Measurements from ENCODE around the gene KHDC1L. TPM values are rescaled to one million over a fixed set of nuclear protein-coding genes. Genes with fewer than 3 reads are reported as not detected.

The KHDC1L gene
- total and polyA plus RNA-seq, 2 donors: 1.4 to 2.8 TPM

DNA sequence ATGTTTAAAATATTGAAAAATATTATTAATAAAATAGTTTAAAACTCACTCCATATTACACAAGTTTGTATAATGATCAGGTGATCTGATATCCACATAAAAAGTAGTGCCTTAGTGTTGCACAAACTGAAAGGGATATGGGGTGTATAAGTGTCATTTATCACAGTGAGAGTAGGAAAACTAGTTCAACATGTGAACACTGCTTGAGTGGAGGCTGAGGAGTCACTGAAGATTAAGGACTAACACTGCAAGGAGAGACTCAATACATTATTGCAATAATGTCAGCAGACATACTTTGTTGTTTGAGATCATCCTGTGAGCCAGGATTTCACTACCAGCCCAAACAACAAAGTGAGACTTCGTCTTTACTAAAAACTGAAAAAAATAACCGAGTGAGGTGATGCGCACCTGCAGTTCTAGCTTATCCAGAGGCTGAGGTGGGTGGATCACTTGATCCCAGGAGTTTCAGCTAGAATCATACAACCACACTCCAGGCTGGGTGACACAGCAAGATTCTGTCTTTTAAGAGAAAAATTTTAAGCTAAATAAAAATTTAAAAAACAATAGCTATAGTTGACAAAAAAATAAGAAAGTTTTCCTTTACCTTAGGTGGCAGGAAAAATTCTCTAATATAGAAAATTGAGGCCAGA lies 2.4 kb upstream of the KHDC1L start:
- H3K4me3 ChIP-seq (ENCODE audit: low read length in 2 of 2): no peak overlapping the region
- H3K4me1 ChIP-seq (ENCODE audit: control insufficient read depth in 2 of 2, insufficient read depth in 2 of 2, low read length in 2 of 2): no peaks in the 10 kb centered on the region
- 95% methylated on average over 3 of the region's 3 CpGs for WGBS
- no peak overlapping the region for H3K27ac ChIP-seq (ENCODE audit: low read depth in 1 of 2, low read length in 1 of 2)
- no peaks in the 10 kb centered on the region for H3K27me3 ChIP-seq (ENCODE audit: control insufficient read depth in 2 of 2, insufficient read depth in 1 of 2, low read length in 1 of 2)
- H3K36me3 ChIP-seq (ENCODE audit: control insufficient read depth in 2 of 2, insufficient read depth in 2 of 2, low read length in 1 of 2): no peaks in the 10 kb centered on the region
- no peaks in the 10 kb centered on the region for H3K9me3 ChIP-seq (ENCODE audit: control insufficient read depth in 2 of 2, insufficient read depth in 1 of 2, low read length in 1 of 2)
- no peak for DNase-seq (ENCODE audit: low read depth in 6 of 9, low spot score in 9 of 9)

- DNase-seq (ENCODE audit: low read depth in 6 of 9, low spot score in 9 of 9): no peak
- Histone ChIP-seq H3K27ac (ENCODE audit: low read depth in 1 of 2, low read length in 1 of 2) (no peak overlapping the region), H3K4me3 (ENCODE audit: low read length in 2 of 2) (no peak overlapping the region), H3K9me3 (ENCODE audit: control insufficient read depth in 2 of 2, insufficient read depth in 1 of 2, low read length in 1 of 2) (no peaks in the 10 kb centered on the region), H3K4me1 (ENCODE audit: control insufficient read depth in 2 of 2, insufficient read depth in 2 of 2, low read length in 2 of 2) (no peaks in the 10 kb centered on the region), H3K27me3 (ENCODE audit: control insufficient read depth in 2 of 2, insufficient read depth in 1 of 2, low read length in 1 of 2) (no peaks in the 10 kb centered on the region), H3K36me3 (ENCODE audit: control insufficient read depth in 2 of 2, insufficient read depth in 2 of 2, low read length in 1 of 2) (no peaks in the 10 kb centered on the region)
- 96% methylated on average over 2 of the region's 2 CpGs for WGBS
These were observed 8.4 kb downstream of the KHDC1L start for GRCh38 chr6:73216859-73217258.

DNA sequence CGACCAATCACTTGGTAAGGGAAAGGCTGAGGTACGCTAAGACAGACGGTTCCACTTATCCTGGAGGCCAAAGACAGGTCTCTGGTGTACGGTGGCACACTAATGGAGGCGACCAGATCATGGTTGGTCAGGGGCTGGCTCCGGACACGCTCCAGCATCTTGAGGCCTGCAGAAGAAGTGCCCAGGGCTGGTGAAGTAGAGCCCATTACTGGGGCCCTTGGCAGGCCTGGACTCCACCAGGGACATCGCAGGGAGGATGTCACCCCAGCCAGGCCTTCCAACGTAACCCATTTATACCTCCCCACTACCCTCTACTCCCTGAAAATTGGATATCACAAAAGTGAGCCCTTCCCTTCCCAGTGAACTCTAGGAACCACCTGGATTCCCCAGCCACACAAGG lies 16.2 kb downstream of the KHDC1L start:
- Histone ChIP-seq H3K4me1 (ENCODE audit: control insufficient read depth in 2 of 2, insufficient read depth in 2 of 2, low read length in 2 of 2) (no peaks in the 10 kb centered on the region), H3K27me3 (ENCODE audit: control insufficient read depth in 2 of 2, insufficient read depth in 1 of 2, low read length in 1 of 2) (no peaks in the 10 kb centered on the region), H3K27ac (ENCODE audit: low read depth in 1 of 2, low read length in 1 of 2) (no peak overlapping the region), H3K4me3 (ENCODE audit: low read length in 2 of 2) (no peak overlapping the region), H3K36me3 (ENCODE audit: control insufficient read depth in 2 of 2, insufficient read depth in 2 of 2, low read length in 1 of 2) (no peaks in the 10 kb centered on the region), H3K9me3 (ENCODE audit: control insufficient read depth in 2 of 2, insufficient read depth in 1 of 2, low read length in 1 of 2) (no peaks in the 10 kb centered on the region)
- DNase-seq (ENCODE audit: low read depth in 6 of 9, low spot score in 9 of 9): no peak
- 79% methylated on average over 9 of the region's 9 CpGs for WGBS

DNA sequence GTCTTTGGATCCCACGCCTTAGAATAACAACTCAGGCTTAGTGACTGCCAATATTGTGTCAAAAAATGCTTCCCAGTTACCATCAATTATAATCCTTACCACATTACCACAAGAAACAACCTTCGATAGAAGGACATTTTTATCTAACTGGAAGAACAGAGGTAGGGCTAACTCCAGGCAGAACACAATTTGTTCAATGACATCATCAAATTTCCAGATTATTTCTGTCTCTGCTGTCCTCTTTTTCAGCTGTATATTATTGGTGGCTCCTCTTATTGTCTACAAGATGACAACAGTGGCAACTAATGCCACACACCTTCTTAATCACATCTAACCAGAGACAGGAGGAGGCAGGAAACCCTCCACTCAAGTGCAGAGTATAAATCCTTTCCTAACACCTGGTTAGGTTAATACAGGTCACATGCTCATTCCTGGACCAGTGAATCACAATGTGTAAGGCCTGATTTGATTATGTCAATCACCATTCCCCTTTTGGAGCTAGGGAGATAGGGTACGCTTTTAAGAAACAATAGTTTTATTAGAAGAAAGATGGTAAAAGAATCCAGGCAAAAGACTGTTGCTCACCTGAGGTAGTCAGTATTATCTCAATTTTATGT lies 18.0 kb downstream of the KHDC1L start:
- no peak overlapping the region for H3K27ac ChIP-seq (ENCODE audit: low read depth in 1 of 2, low read length in 1 of 2)
- DNase-seq (ENCODE audit: low read depth in 6 of 9, low spot score in 9 of 9): no peak
- H3K36me3 ChIP-seq (ENCODE audit: control insufficient read depth in 2 of 2, insufficient read depth in 2 of 2, low read length in 1 of 2): no peaks in the 10 kb centered on the region
- no peaks in the 10 kb centered on the region for H3K4me1 ChIP-seq (ENCODE audit: control insufficient read depth in 2 of 2, insufficient read depth in 2 of 2, low read length in 2 of 2)
- no peaks in the 10 kb centered on the region for H3K27me3 ChIP-seq (ENCODE audit: control insufficient read depth in 2 of 2, insufficient read depth in 1 of 2, low read length in 1 of 2)
- WGBS: 94% methylated on average over 3 of the region's 3 CpGs
- no peak overlapping the region for H3K4me3 ChIP-seq (ENCODE audit: low read length in 2 of 2)
- no peaks in the 10 kb centered on the region for H3K9me3 ChIP-seq (ENCODE audit: control insufficient read depth in 2 of 2, insufficient read depth in 1 of 2, low read length in 1 of 2)

- Histone ChIP-seq H3K36me3 (ENCODE audit: control insufficient read depth in 2 of 2, insufficient read depth in 2 of 2, low read length in 1 of 2) (no peaks in the 10 kb centered on the region), H3K9me3 (ENCODE audit: control insufficient read depth in 2 of 2, insufficient read depth in 1 of 2, low read length in 1 of 2) (no peaks in the 10 kb centered on the region), H3K4me3 (ENCODE audit: low read length in 2 of 2) (no peak overlapping the region), H3K27ac (ENCODE audit: low read depth in 1 of 2, low read length in 1 of 2) (no peak overlapping the region), H3K4me1 (ENCODE audit: control insufficient read depth in 2 of 2, insufficient read depth in 2 of 2, low read length in 2 of 2) (no peaks in the 10 kb centered on the region), H3K27me3 (ENCODE audit: control insufficient read depth in 2 of 2, insufficient read depth in 1 of 2, low read length in 1 of 2) (no peaks in the 10 kb centered on the region)
- no peak for DNase-seq (ENCODE audit: low read depth in 6 of 9, low spot score in 9 of 9)
- WGBS: 92% methylated on average over 4 of the region's 4 CpGs
These were observed 21.0 kb downstream of the KHDC1L start for GRCh38 chr6:73204252-73204651.

DNA sequence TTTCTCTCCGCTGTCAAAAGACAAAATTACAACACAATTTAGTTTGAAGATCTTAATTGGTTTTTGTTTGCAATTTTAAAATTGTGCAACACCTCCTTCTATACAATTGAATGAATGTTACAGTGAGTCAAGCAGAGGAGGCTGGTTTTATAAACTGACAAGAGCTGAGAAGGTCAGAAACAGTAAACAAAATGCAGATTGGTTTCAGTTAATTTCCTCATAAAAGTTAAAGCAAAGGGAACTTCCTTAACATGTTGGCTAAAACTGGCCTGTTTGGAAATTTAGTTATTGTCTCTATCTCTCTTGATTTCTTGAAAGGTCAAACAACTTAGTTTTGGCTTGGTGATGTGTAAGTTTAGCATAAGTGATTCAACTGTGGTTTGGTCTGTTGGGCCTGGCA lies 22.2 kb downstream of the KHDC1L start:
- WGBS: 100% methylated on average over 1 of the region's 1 CpG
- no peak for DNase-seq (ENCODE audit: low read depth in 6 of 9, low spot score in 9 of 9)

GRCh38 chr6:73200735-73201134 lies 24.6 kb downstream of the KHDC1L start:
- Histone ChIP-seq H3K36me3 (ENCODE audit: control insufficient read depth in 2 of 2, insufficient read depth in 2 of 2, low read length in 1 of 2) (no peaks in the 10 kb centered on the region), H3K4me1 (ENCODE audit: control insufficient read depth in 2 of 2, insufficient read depth in 2 of 2, low read length in 2 of 2) (no peaks in the 10 kb centered on the region), H3K27me3 (ENCODE audit: control insufficient read depth in 2 of 2, insufficient read depth in 1 of 2, low read length in 1 of 2) (no peaks in the 10 kb centered on the region), H3K27ac (ENCODE audit: low read depth in 1 of 2, low read length in 1 of 2) (no peak overlapping the region), H3K4me3 (ENCODE audit: low read length in 2 of 2) (no peak overlapping the region), H3K9me3 (ENCODE audit: control insufficient read depth in 2 of 2, insufficient read depth in 1 of 2, low read length in 1 of 2) (no peaks in the 10 kb centered on the region)
- WGBS: 84% methylated on average over 4 of the region's 4 CpGs
- DNase-seq (ENCODE audit: low read depth in 6 of 9, low spot score in 9 of 9): no peak

More for the DNA sequence above, 22.2 kb downstream of the KHDC1L start:
- no peaks in the 10 kb centered on the region for H3K36me3 ChIP-seq (ENCODE audit: control insufficient read depth in 2 of 2, insufficient read depth in 2 of 2, low read length in 1 of 2)
- H3K27ac ChIP-seq (ENCODE audit: low read depth in 1 of 2, low read length in 1 of 2): no peak overlapping the region
- no peaks in the 10 kb centered on the region for H3K27me3 ChIP-seq (ENCODE audit: control insufficient read depth in 2 of 2, insufficient read depth in 1 of 2, low read length in 1 of 2)
- no peak overlapping the region for H3K4me3 ChIP-seq (ENCODE audit: low read length in 2 of 2)
- H3K9me3 ChIP-seq (ENCODE audit: control insufficient read depth in 2 of 2, insufficient read depth in 1 of 2, low read length in 1 of 2): no peaks in the 10 kb centered on the region
- H3K4me1 ChIP-seq (ENCODE audit: control insufficient read depth in 2 of 2, insufficient read depth in 2 of 2, low read length in 2 of 2): no peaks in the 10 kb centered on the region

DNA sequence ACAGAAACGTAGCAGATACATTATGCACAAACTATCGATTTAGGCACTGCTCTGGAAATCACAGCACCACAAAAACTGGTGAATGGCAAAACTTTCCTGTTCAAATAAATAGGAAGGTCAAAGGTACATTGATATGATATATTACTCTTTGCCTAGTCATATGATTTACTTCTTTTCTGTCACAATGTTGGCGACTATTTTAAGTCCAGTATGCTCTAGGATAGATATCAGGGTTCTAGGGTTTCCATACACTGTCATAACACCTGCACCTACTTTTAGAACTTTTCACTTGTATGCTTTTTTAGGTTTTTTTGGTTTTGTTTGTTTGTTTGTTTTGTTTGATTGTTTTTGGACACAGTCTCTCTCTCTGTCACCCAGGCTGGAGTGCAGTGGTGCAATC lies 25.0 kb downstream of the KHDC1L start:
- no peak for DNase-seq (ENCODE audit: low read depth in 6 of 9, low spot score in 9 of 9)
- H3K4me3 ChIP-seq (ENCODE audit: low read length in 2 of 2): no peak overlapping the region
- H3K36me3 ChIP-seq (ENCODE audit: control insufficient read depth in 2 of 2, insufficient read depth in 2 of 2, low read length in 1 of 2): no peaks in the 10 kb centered on the region
- no peaks in the 10 kb centered on the region for H3K27me3 ChIP-seq (ENCODE audit: control insufficient read depth in 2 of 2, insufficient read depth in 1 of 2, low read length in 1 of 2)
- H3K27ac ChIP-seq (ENCODE audit: low read depth in 1 of 2, low read length in 1 of 2): no peak overlapping the region
- 92% methylated on average over 3 of the region's 3 CpGs for WGBS
- no peaks in the 10 kb centered on the region for H3K9me3 ChIP-seq (ENCODE audit: control insufficient read depth in 2 of 2, insufficient read depth in 1 of 2, low read length in 1 of 2)
- H3K4me1 ChIP-seq (ENCODE audit: control insufficient read depth in 2 of 2, insufficient read depth in 2 of 2, low read length in 2 of 2): no peaks in the 10 kb centered on the region

GRCh38 chr6:73194744-73195143 lies 30.6 kb downstream of the KHDC1L start:
- no peaks in the 10 kb centered on the region for H3K9me3 ChIP-seq (ENCODE audit: control insufficient read depth in 2 of 2, insufficient read depth in 1 of 2, low read length in 1 of 2)
- H3K4me3 ChIP-seq (ENCODE audit: low read length in 2 of 2): no peak overlapping the region
- WGBS: 97% methylated on average over 7 of the region's 7 CpGs
- no peaks in the 10 kb centered on the region for H3K36me3 ChIP-seq (ENCODE audit: control insufficient read depth in 2 of 2, insufficient read depth in 2 of 2, low read length in 1 of 2)
- no peaks in the 10 kb centered on the region for H3K4me1 ChIP-seq (ENCODE audit: control insufficient read depth in 2 of 2, insufficient read depth in 2 of 2, low read length in 2 of 2)
- H3K27me3 ChIP-seq (ENCODE audit: control insufficient read depth in 2 of 2, insufficient read depth in 1 of 2, low read length in 1 of 2): no peaks in the 10 kb centered on the region
- H3K27ac ChIP-seq (ENCODE audit: low read depth in 1 of 2, low read length in 1 of 2): no peak overlapping the region
- DNase-seq (ENCODE audit: low read depth in 6 of 9, low spot score in 9 of 9): no peak

All from thymus (tissue), 11 donors.